ENCODE data around the gene UNKL. TPM values are rescaled to one million over a fixed set of nuclear protein-coding genes. Genes with fewer than 3 reads are reported as not detected.

UNKL gene
- total and polyA plus RNA-seq, 4 donors, result 13.2 to 32.5 (median 19.1) TPM

DNA sequence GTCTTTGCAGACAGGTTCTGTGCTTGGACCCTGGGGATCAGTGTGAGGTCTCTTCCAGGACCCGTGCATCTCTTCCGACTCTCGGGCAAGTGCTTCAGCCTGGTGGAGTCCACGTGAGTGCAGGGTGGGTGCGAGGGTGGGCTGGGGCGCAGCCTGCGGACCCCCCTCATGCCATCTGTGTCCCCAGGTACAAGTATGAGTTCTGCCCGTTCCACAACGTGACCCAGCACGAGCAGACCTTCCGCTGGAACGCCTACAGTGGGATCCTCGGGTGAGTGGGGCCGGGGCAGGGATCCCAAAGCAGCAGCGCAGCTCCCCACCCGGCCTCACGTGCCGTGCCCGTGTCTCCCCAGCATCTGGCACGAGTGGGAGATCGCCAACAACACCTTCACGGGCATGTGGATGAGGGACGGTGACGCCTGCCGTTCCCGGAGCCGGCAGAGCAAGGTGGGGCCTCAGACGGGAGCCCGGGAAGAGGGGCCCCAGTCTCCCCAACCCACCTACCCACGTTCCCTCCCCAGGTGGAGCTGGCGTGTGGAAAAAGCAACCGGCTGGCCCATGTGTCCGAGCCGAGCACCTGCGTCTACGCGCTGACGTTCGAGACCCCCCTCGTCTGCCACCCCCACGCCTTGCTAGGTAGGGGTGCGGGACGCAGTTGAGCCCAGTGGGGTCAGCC, 52.7 kb downstream of the UNKL start:
- H3K4me1 ChIP-seq (ENCODE audit: control insufficient read depth, insufficient read depth, low read length), result no peaks in the 10 kb centered on the region
- H3K9me3 ChIP-seq (ENCODE audit: control insufficient read depth, insufficient read depth, low read length), result no peaks in the 10 kb centered on the region
- no peak overlapping the region for H3K4me3 ChIP-seq (ENCODE audit: low read depth, low read length)
- H3K27me3 ChIP-seq (ENCODE audit: control insufficient read depth, insufficient read depth, low read length), result no peaks in the 10 kb centered on the region
- no peak overlapping the region for H3K27ac ChIP-seq (ENCODE audit: low read depth, low read length)
- WGBS (ENCODE audit: insufficient coverage), result 95% methylated on average over 42 of the region's 43 CpGs
- no peak for DNase-seq (ENCODE audit: low read depth in 4 of 6, low spot score in 6 of 6)
- peaks cover 87% of the 10 kb centered on the region for H3K36me3 ChIP-seq (ENCODE audit: control insufficient read depth, insufficient read depth, low read length)

DNA sequence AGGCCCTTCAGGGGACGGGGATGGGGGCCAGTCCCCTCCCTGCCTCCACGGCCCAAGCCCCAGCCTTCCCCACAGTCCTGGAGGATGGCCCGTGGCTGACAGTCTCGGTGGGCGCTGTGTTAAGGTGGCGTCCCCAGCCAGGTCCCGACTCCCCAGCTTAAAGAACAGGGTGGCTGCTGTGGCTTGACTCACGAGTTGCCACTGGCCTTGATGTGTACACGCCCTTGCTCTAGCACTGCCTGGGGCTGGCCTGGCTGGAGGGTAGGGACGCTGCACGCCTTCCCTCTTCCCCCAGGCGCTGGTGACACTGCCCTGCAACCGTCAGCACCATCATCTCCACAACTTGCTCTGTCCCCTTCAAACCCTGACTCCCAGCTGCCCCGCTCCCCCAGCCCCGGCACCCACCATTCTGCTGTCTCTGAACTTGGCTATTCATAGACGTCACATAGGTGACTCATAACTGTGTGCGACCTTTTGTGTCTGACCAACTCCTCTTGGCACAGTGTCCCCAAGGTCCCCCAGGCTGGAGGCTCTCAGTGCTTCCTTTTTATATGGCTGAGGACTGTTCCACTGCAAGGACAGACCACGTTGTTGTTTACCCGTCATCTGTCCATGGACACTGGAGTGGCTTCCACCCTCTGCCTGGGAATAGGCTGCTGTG, 56.5 kb downstream of the UNKL start:
- WGBS (ENCODE audit: insufficient coverage), result 86% methylated on average over 19 of the region's 19 CpGs
- no peaks in the 10 kb centered on the region for H3K9me3 ChIP-seq (ENCODE audit: control insufficient read depth, insufficient read depth, low read length)
- H3K27ac ChIP-seq (ENCODE audit: low read depth, low read length), result no peak overlapping the region
- no peak for DNase-seq (ENCODE audit: low read depth in 4 of 6, low spot score in 6 of 6)
- H3K4me3 ChIP-seq (ENCODE audit: low read depth, low read length), result no peak overlapping the region
- H3K27me3 ChIP-seq (ENCODE audit: control insufficient read depth, insufficient read depth, low read length), result no peaks in the 10 kb centered on the region
- H3K36me3 ChIP-seq (ENCODE audit: control insufficient read depth, insufficient read depth, low read length), result peaks cover 78% of the 10 kb centered on the region
- H3K4me1 ChIP-seq (ENCODE audit: control insufficient read depth, insufficient read depth, low read length), result peaks cover 2% of the 10 kb centered on the region

DNA sequence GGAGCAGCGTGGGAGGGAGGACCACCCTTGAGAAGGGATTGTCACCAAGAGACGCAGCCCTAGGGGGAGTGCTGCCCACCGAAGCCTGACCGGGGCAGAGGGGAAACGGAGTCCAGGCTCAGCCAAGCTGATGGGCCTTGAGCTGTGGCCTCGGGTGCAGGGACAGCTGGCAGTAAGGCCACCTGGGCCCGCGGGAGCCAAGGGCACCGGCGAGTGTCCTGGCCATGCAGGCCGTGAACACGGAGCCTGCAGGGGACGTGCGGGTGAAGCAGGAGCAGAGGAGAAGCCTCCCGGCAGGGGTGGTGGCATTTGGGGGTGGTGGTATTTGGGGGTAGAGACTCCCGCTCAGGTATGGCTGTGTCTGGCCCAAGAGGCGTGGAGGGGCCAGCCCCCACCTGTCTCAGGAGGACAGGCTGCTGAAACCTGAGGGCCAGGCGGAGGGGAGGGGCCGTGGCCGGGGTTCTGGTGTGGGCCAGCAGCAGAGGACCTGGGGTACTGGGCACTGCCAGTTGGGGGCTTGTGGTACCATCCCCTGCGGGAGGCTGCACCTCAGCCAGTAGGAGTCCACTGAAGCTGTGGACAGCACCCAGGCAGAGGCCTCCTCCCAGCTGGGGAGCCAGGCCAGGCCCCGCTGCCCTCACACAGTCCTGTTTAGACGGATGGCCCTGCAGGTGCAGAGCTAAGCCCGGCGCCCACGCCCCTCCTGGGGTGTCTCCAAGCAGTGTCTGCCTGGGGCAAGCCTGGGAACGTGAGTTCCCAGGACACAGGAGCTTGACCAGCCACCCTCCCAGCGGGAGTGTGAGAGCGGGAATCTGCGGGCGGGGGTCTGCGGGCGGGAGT, 58.2 kb downstream of the UNKL start:
- H3K36me3 ChIP-seq (ENCODE audit: control insufficient read depth, insufficient read depth, low read length), result peaks cover 61% of the 10 kb centered on the region
- peaks cover 5% of the 10 kb centered on the region for H3K4me1 ChIP-seq (ENCODE audit: control insufficient read depth, insufficient read depth, low read length)
- no peak for DNase-seq (ENCODE audit: low read depth in 4 of 6, low spot score in 6 of 6)
- WGBS (ENCODE audit: insufficient coverage), result 82% methylated on average over 32 of the region's 33 CpGs
- no peak overlapping the region for H3K27ac ChIP-seq (ENCODE audit: low read depth, low read length)
- H3K4me3 ChIP-seq (ENCODE audit: low read depth, low read length), result no peak overlapping the region
- H3K9me3 ChIP-seq (ENCODE audit: control insufficient read depth, insufficient read depth, low read length), result no peaks in the 10 kb centered on the region
- H3K27me3 ChIP-seq (ENCODE audit: control insufficient read depth, insufficient read depth, low read length), result no peaks in the 10 kb centered on the region

DNA sequence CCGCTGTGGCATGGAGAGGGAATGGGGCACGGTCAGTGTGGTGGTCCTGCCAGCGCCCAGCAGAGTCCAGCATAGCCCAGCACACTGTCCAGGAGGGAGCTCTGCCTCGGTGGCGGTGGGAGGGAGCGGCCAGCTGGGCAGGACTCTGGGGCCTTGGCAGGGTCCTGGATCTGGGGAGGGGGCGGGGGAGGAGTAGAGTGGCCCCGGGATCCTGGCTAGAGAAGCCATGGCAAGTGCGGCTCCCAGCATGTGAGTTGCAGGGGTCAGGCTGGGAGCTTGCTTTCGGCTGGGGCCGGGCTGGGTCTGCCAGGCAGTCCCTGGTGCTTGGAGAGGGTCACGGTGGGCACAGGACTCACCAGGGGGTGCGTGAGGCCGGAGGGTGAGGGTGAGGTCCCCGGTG, 58.9 kb downstream of the UNKL start:
- no peak overlapping the region for H3K4me3 ChIP-seq (ENCODE audit: low read depth, low read length)

DNA sequence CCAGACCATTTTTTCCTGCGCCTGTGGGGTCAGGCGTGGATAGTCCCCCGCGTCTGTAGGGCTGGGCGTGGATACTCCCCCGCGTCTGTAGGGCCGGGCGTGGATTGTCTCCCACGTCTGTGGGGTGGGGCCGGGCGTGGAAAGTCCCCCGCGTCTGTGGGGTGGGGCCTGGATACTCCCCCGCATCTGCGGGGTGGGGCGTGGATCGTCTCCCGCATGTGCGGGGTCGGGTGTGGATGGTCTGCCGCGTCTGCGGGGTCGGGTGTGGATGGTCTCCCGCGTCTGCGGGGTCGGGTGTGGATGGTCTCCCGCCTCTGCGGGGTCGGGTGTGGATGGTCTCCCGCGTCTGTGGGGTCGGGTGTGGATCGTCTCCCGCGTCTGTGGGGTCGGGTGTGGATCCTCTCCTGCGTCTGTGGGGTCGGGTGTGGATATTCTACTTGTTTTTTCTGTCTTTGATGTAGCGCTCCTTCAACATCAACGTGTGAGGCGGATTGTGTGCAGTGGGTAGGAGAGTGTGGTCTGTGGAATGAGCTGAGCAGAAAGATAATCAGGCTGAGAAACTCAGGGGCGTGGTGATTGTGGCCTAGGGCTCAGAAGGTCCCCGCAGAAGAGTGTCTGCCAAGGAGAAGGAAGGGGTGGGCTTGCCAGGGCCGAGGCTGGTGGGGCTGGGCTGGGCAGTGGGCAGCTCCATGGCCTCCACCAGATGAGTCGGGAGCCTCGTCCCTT, 59.5 kb downstream of the UNKL start:
- peaks cover 58% of the 10 kb centered on the region for H3K36me3 ChIP-seq (ENCODE audit: control insufficient read depth, insufficient read depth, low read length)
- H3K27me3 ChIP-seq (ENCODE audit: control insufficient read depth, insufficient read depth, low read length), result no peaks in the 10 kb centered on the region
- H3K4me3 ChIP-seq (ENCODE audit: low read depth, low read length), result no peak overlapping the region
- 90% methylated on average over 49 of the region's 49 CpGs for WGBS (ENCODE audit: insufficient coverage)
- DNase-seq (ENCODE audit: low read depth in 4 of 6, low spot score in 6 of 6), result no peak
- no peak overlapping the region for H3K27ac ChIP-seq (ENCODE audit: low read depth, low read length)
- H3K9me3 ChIP-seq (ENCODE audit: control insufficient read depth, insufficient read depth, low read length), result no peaks in the 10 kb centered on the region
- H3K4me1 ChIP-seq (ENCODE audit: control insufficient read depth, insufficient read depth, low read length), result peaks cover 18% of the 10 kb centered on the region

More for the DNA sequence above, 58.9 kb downstream of the UNKL start:
- DNase-seq (ENCODE audit: low read depth in 4 of 6, low spot score in 6 of 6), result no peak
- H3K36me3 ChIP-seq (ENCODE audit: control insufficient read depth, insufficient read depth, low read length), result peaks cover 57% of the 10 kb centered on the region
- peaks cover 12% of the 10 kb centered on the region for H3K4me1 ChIP-seq (ENCODE audit: control insufficient read depth, insufficient read depth, low read length)
- H3K9me3 ChIP-seq (ENCODE audit: control insufficient read depth, insufficient read depth, low read length), result no peaks in the 10 kb centered on the region
- no peaks in the 10 kb centered on the region for H3K27me3 ChIP-seq (ENCODE audit: control insufficient read depth, insufficient read depth, low read length)
- 85% methylated on average over 15 of the region's 15 CpGs for WGBS (ENCODE audit: insufficient coverage)
- no peak overlapping the region for H3K27ac ChIP-seq (ENCODE audit: low read depth, low read length)

DNA sequence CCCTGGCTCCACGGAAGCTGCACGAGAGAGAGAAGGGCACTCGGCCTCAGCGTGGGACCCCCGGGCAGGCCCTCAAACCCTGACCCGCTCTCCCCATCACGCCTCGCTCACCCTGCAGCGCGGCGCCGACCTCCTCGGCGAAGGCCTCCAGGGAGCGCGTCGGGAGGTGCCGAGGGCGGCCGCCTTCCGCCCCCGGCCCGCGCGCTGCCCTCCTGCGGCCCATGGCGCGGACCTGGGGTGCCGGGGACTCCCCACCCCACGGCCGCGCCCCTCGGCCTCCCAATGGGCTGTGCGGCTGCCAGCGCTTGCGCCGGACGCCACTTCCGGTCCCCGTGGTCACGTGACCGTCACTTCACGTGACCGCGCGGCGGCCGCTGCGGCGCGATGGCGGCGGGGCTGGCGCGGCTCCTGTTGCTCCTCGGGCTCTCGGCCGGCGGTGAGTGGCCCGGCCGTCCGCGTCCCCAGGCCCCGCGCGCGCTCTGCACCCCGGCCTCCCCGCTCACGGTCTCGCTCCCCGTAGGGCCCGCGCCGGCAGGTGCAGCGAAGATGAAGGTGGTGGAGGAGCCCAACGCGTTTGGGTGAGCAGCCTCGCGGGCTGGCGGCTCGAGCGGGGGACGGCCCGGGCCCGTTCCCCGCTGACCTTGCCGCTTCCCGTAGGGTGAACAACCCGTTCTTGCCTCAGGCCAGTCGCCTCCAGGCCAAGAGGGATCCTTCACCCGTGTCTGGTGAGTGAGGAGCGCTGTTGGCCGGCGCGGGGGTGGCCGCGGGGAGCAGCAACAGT, 62.7 kb downstream of the UNKL start, which contains the start of the genes GNPTG and TSR3:
Gene GNPTG, plus strand, starts transcription at position 350 of the 781 bp plus-strand sequence. Its CDS starts 35 bp downstream, at position 385.
Gene TSR3, minus strand, starts transcription at position 297 of the 781 bp plus-strand sequence. Its CDS starts 74 bp downstream, at position 223.
- Histone ChIP-seq H3K4me3 (ENCODE audit: low read depth, low read length) (peak within 1 kb of the TSS; percentile 85), H3K27ac (ENCODE audit: low read depth, low read length) (no peak within 1 kb of the TSS), H3K9me3 (ENCODE audit: control insufficient read depth, insufficient read depth, low read length) (no peaks in the 10 kb centered on the region), H3K4me1 (ENCODE audit: control insufficient read depth, insufficient read depth, low read length) (peaks cover 22% of the 10 kb centered on the region), H3K27me3 (ENCODE audit: control insufficient read depth, insufficient read depth, low read length) (no peaks in the 10 kb centered on the region), H3K36me3 (ENCODE audit: control insufficient read depth, insufficient read depth, low read length) (peaks cover 68% of the 10 kb centered on the region)
- DNase-seq (ENCODE audit: low read depth in 4 of 6, low spot score in 6 of 6), result peak; percentile 69 to 95 (median 76)
- under 1% methylated on average over 98 of the region's 98 CpGs for WGBS (ENCODE audit: insufficient coverage)

DNA sequence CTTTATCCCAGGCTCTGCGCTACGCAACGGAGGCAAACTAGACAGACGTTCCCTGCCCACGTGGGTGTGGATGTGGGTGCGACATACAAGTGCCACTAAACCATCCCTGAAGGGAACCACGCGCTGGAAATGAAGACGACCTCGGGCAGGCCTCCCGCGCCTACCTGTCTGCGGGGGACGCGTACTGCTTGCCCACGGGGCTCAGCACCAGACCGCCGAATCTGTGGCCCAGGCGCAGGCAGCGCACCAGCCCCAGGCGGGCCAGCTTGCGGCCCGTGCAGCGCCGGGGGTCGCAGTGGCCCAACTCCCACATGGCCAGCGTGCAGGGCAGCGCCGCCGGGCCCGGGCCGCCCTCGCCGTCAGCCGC, 63.3 kb downstream of the UNKL start:
- 1% methylated on average over 35 of the region's 35 CpGs for WGBS (ENCODE audit: insufficient coverage)
- no peak overlapping the region for H3K27ac ChIP-seq (ENCODE audit: low read depth, low read length)
- H3K36me3 ChIP-seq (ENCODE audit: control insufficient read depth, insufficient read depth, low read length), result peaks cover 70% of the 10 kb centered on the region
- H3K27me3 ChIP-seq (ENCODE audit: control insufficient read depth, insufficient read depth, low read length), result no peaks in the 10 kb centered on the region
- H3K4me1 ChIP-seq (ENCODE audit: control insufficient read depth, insufficient read depth, low read length), result peaks cover 22% of the 10 kb centered on the region
- DNase-seq (ENCODE audit: low read depth in 4 of 6, low spot score in 6 of 6), result no peak
- H3K9me3 ChIP-seq (ENCODE audit: control insufficient read depth, insufficient read depth, low read length), result no peaks in the 10 kb centered on the region
- H3K4me3 ChIP-seq (ENCODE audit: low read depth, low read length), result peak overlapping the region; percentile 53

DNA sequence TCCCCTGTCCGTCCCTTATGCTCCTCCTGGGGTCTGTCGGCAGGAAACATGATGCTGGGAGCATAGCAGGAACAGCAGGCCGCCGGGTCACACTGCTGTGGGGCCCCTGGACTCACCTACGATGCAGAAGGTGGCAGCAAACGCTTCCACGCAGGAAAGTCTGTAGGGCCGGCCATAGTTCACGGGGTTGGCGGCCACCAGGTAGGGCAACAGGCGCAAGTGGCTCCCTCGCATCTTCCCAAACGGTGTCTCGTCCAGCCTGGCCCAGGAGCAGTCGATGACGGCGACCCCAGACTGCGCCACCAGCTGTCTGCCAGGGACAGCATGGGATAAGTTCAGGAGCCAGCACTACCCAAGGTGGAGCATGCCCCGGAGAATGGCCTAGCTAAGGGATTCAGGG, 63.8 kb downstream of the UNKL start:
- Histone ChIP-seq H3K36me3 (ENCODE audit: control insufficient read depth, insufficient read depth, low read length) (peaks cover 70% of the 10 kb centered on the region), H3K27me3 (ENCODE audit: control insufficient read depth, insufficient read depth, low read length) (no peaks in the 10 kb centered on the region), H3K9me3 (ENCODE audit: control insufficient read depth, insufficient read depth, low read length) (no peaks in the 10 kb centered on the region), H3K4me1 (ENCODE audit: control insufficient read depth, insufficient read depth, low read length) (peaks cover 22% of the 10 kb centered on the region), H3K27ac (ENCODE audit: low read depth, low read length) (no peak overlapping the region), H3K4me3 (ENCODE audit: low read depth, low read length) (peak overlapping the region; percentile 53)
- no peak for DNase-seq (ENCODE audit: low read depth in 4 of 6, low spot score in 6 of 6)
- WGBS (ENCODE audit: insufficient coverage), result 88% methylated on average over 19 of the region's 19 CpGs

Data from spinal cord (tissue), 10 donors.